HepG2 (cell line): ENCODE data around the gene ADM5. TPM values are rescaled to one million over a fixed set of nuclear protein-coding genes. Genes with fewer than 3 reads are reported as not detected.

ENCODE experiments used
- ATAC-seq: fragments of 200-7000 bp; cut with Tn5 transposase; 3 replicates; pipeline ENCODE4 v1.9.1; 2020; ENCODE audit warnings: mild to moderate bottlenecking, moderate library complexity
- BruUV-seq: library from RNA; stranded (reverse); fragments of 400-500 nt; replicated peaks from 2 replicates; lab custom pipeline; 2021; lab: Mats Ljungman, UMichigan
- CTCF ChIA-PET: fragments of 300-600 bp; formaldehyde crosslinking; extraction: SDS; loops from one replicate; lab custom pipeline; 2021; ENCODE audit warnings: low total read pairs, inconsistent platforms, low intra/inter-chr PET ratio; lab: Yijun Ruan, JAX
- POLR2A ChIA-PET: fragments of 350-600 bp; sonication (Branson Sonifier 250); formaldehyde crosslinking; loops from one replicate; lab custom pipeline; 2020; ENCODE audit warnings: antibody characterized with exemption, inconsistent platforms; lab: Yijun Ruan, JAX
- DNase-seq: peaks from one replicate; pipeline ENCODE4 v3.0.0-alpha.2; 2015; ENCODE audit warnings: low spot score
- FAIRE-seq: peaks from 3 replicates; lab custom pipeline; 2011; peaks lifted over from hg19 to GRCh38; lab: Jason Lieb, UNC
- H2AFZ ChIP-seq: one replicate; pipeline ENCODE4 v1.6.1; 2011; ENCODE audit warnings: low read length, inconsistent platforms
- H3K27ac ChIP-seq: fragments of 300-600 bp; 3 replicates; pipeline ENCODE4 v1.8.0; 2011; ENCODE audit warnings: mixed run types, mild to moderate bottlenecking, mixed read lengths, low read length, inconsistent platforms; ENCODE audit not compliant: insufficient read depth; ENCODE audit errors: extremely low read length
- H3K27me3 ChIP-seq, 2 experiments: fragments of 200-600 bp in 1 of 2; 2 replicates in 1 of 2; 3 replicates in 1 of 2; pipeline versions ENCODE4 v1.6.0 to v1.8.0; 2011; ENCODE audit warnings: low read length in 2 of 2, mild to moderate bottlenecking in 2 of 2, moderate library complexity in 2 of 2, inconsistent platforms in 1 of 2; ENCODE audit not compliant: insufficient read depth in 2 of 2, control insufficient read depth in 1 of 2
- H3K36me3 ChIP-seq, 2 experiments: fragments of 200-600 bp in 1 of 2; replicated peaks in 1 of 2; 2 replicates in 1 of 2; 3 replicates in 1 of 2; pipeline versions ENCODE4 v1.5.1 to v1.8.0; 2011; ENCODE audit warnings: low read length in 2 of 2, inconsistent platforms in 1 of 2; ENCODE audit not compliant: insufficient read depth in 2 of 2, control insufficient read depth in 1 of 2
- H3K4me1 ChIP-seq: 2 replicates; pipeline ENCODE4 v1.5.1; 2012; ENCODE audit warnings: low read length, inconsistent platforms; ENCODE audit not compliant: insufficient read depth
- H3K4me2 ChIP-seq: 2 replicates; pipeline ENCODE4 v1.6.0; 2011; ENCODE audit warnings: low read depth, low read length, inconsistent platforms
- H3K4me3 ChIP-seq, 3 experiments: fragments of 200-600 bp in 1 of 3; sonication (generic), shearing (Covaris generic) in 1 of 3; replicated peaks in 1 of 3; 2 replicates each; pipeline ENCODE4 v1.5.1; 2011 to 2016; ENCODE audit warnings: low read length in 3 of 3, inconsistent platforms in 2 of 3, low read depth in 2 of 3, mild to moderate bottlenecking in 2 of 3, control low read depth in 1 of 3, mixed read lengths in 1 of 3; ENCODE audit not compliant: insufficient read depth in 1 of 3
- H3K79me2 ChIP-seq: one replicate; pipeline ENCODE4 v1.6.1; 2011; ENCODE audit warnings: low read length, inconsistent platforms; ENCODE audit not compliant: insufficient read depth
- H3K9ac ChIP-seq: 2 replicates; pipeline ENCODE4 v1.6.0; 2011; ENCODE audit warnings: mild to moderate bottlenecking, low read depth, low read length, inconsistent platforms; ENCODE audit not compliant: insufficient read depth
- H3K9me3 ChIP-seq: 2 replicates; pipeline ENCODE4 v1.5.1; 2012; ENCODE audit warnings: mild to moderate bottlenecking, low read length
- H4K20me1 ChIP-seq: 2 replicates; pipeline ENCODE4 v1.6.0; 2011; ENCODE audit warnings: inconsistent platforms, mild to moderate bottlenecking, low read length, moderate library complexity; ENCODE audit not compliant: insufficient read depth
- BCL6 ChIP-seq: IDR thresholded peaks from 2 replicates; pipeline ENCODE4 v1.6.1; 2016; ENCODE audit warnings: missing genetic modification reagents, missing compliant biosample characterization
- KLF12 ChIP-seq: sonication (generic); formaldehyde crosslinking; IDR thresholded peaks from 2 replicates; pipeline ENCODE4 v1.4.0; 2020; ENCODE audit warnings: missing genetic modification reagents, borderline replicate concordance
- NCOA5 ChIP-seq: sonication (generic); formaldehyde crosslinking; IDR thresholded peaks from 2 replicates; pipeline ENCODE4 v1.4.0; 2020; ENCODE audit warnings: missing genetic modification reagents
- RAD21 ChIP-seq: fragments of 450-650 bp; formaldehyde crosslinking; IDR thresholded peaks from 2 replicates; pipeline ENCODE4 v1.5.0; 2020; ENCODE audit warnings: mild to moderate bottlenecking
- SIN3B ChIP-seq: fragments of 150-350 bp; IDR thresholded peaks from 2 replicates; pipeline ENCODE4 v1.6.1; 2014; ENCODE audit warnings: low read length
- SP5 ChIP-seq: IDR thresholded peaks from 2 replicates; pipeline ENCODE4 v1.6.1; 2016; ENCODE audit warnings: low read depth, borderline replicate concordance
- ZFP41 ChIP-seq: sonication (generic); formaldehyde crosslinking; IDR thresholded peaks from 2 replicates; pipeline ENCODE4 v1.4.0; 2020; ENCODE audit warnings: mild to moderate bottlenecking, missing genetic modification reagents, borderline replicate concordance
- ZNF530 ChIP-seq: sonication (generic); formaldehyde crosslinking; IDR thresholded peaks from 2 replicates; pipeline ENCODE4 v1.5.0; 2020; ENCODE audit warnings: low read depth, mild to moderate bottlenecking, missing genetic modification reagents
- ZNF570 ChIP-seq: sonication (generic); formaldehyde crosslinking; IDR thresholded peaks from 2 replicates; pipeline ENCODE4 v1.4.0; 2020; ENCODE audit warnings: mild to moderate bottlenecking, missing genetic modification reagents, borderline replicate concordance
- ZNF678 ChIP-seq: sonication (generic); formaldehyde crosslinking; IDR thresholded peaks from 2 replicates; pipeline ENCODE4 v1.4.0; 2020; ENCODE audit warnings: mild to moderate bottlenecking, missing genetic modification reagents
- ZNF749 ChIP-seq: sonication (generic); formaldehyde crosslinking; IDR thresholded peaks from 2 replicates; pipeline ENCODE4 v1.8.0; 2022; ENCODE audit warnings: mild to moderate bottlenecking, missing genetic modification reagents, moderate library complexity, borderline replicate concordance
- ZSCAN20 ChIP-seq: sonication (generic); formaldehyde crosslinking; IDR thresholded peaks from 2 replicates; pipeline ENCODE4 v1.4.0; 2020; ENCODE audit warnings: missing genetic modification reagents, mild to moderate bottlenecking, borderline replicate concordance
- WGBS: methylation state at CpG from one replicate; pipeline ENCODE4 v1.1.6; 2017; ENCODE audit warnings: low lambda C conversion rate; 5-methylcytosine and 5-hydroxymethylcytosine counted together
- in situ Hi-C: cut with HindIII; loops from 2 replicates; pipeline ENCODE4 v1.10.0; 2017; ENCODE audit warnings: low pct_unique_long_range_greater_than_20kb; ENCODE audit not compliant: extremely low pct_ligation_motif_present
- intact Hi-C: fragments of 100-400 bp; cut with micrococcal nuclease; formaldehyde crosslinking; loops from one replicate; pipeline ENCODE4 v1.10.0; 2022; ENCODE audit not compliant: unreplicated experiment
- polyA plus RNA-seq, 8 experiments: library from polyadenylated mRNA; depleted of rRNA in 3 of 8; stranded (reverse) in 7 of 8; unstranded in 1 of 8; fragments of >200 nt; fragmentation: Illumina TruSeq in 4 of 8; extraction: Trizol in 4 of 8; gene quantifications; 2 replicates each; pipeline versions ENCODE4 v1.2.1 to v1.2.3, GENCODE V29; 2011 to 2016; ENCODE audit warnings: low read depth in 4 of 8, missing spikeins in 1 of 8, mixed read lengths in 1 of 8; ENCODE audit not compliant: insufficient read depth in 1 of 8
- total RNA-seq, 5 experiments: library from RNA; depleted of rRNA; stranded (reverse); fragments of >200 nt; fragmentation: Illumina TruSeq; extraction: Trizol; gene quantifications; 2 replicates each; pipeline ENCODE4 v1.2.3, GENCODE V29; 2016; ENCODE audit warnings: low read depth in 1 of 5
- TF ChIP-seq, protein P1 (sequence below): sonication (generic); formaldehyde crosslinking; IDR thresholded peaks from 2 replicates; pipeline ENCODE4 v1.4.0; 2020; ENCODE audit warnings: missing genetic modification reagents
- TF ChIP-seq, protein P2 (sequence below): sonication (generic); formaldehyde crosslinking; IDR thresholded peaks from 2 replicates; pipeline ENCODE4 v1.4.0; 2020; ENCODE audit warnings: missing genetic modification reagents
- TF ChIP-seq, protein P3 (sequence below): sonication (generic); formaldehyde crosslinking; IDR thresholded peaks from 2 replicates; pipeline ENCODE4 v1.5.0; 2020; ENCODE audit warnings: missing genetic modification reagents, mild to moderate bottlenecking, borderline replicate concordance
- TF ChIP-seq, protein P4 (sequence below): sonication (generic); formaldehyde crosslinking; IDR thresholded peaks from 2 replicates; pipeline ENCODE4 v1.5.0; 2020; ENCODE audit warnings: missing genetic modification reagents
- TF ChIP-seq, protein P5 (sequence below): sonication (generic); formaldehyde crosslinking; IDR thresholded peaks from 2 replicates; pipeline ENCODE4 v1.8.1; 2022; ENCODE audit warnings: low read depth, mild to moderate bottlenecking, missing genetic modification reagents

ADM5 gene
- total and polyA plus RNA-seq, 2 of the 13 experiments (the other 11 are each of a cell fraction or from before 2014, with no cell fraction given) = 2.7 to 4.1 TPM

DNA sequence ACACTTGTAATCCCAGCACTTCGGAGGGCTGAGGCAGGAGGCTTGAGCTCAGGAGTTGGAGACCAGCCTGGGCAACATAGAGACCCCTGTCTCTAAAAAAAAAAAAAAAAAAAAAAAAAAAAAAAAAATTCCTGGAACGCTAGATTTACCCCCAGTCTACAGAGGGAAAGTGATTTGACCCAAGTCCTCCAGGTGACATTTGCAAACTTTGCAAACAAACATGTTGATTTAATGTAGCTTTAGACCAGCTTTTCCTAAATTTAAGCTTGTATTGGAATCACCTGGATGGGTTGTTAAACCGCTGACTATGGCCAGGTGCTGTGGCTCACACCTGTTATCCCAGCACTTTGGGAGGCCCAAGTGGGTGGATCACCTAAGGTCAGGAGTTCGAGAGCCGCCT is 10.0 kb downstream of the ADM5 start:
- DNase-seq = no peak
- Histone ChIP-seq H3K4me3 (no peak overlapping the region), H3K27me3 (peaks cover 0 to 16% of the 10 kb centered on the region in 2 experiments; a peak in 2 of 5 replicates), H4K20me1 (no peaks in the 10 kb centered on the region), H3K79me2 (no peaks in the 10 kb centered on the region), H3K4me1 (peaks cover 8% of the 10 kb centered on the region), H3K9me3 (no peaks in the 10 kb centered on the region), H3K36me3 (no peaks in the 10 kb centered on the region), H2AFZ (no peak overlapping the region), H3K27ac (no peak overlapping the region), H3K4me2 (no peak overlapping the region), H3K9ac (no peak overlapping the region)
- 37% methylated on average over 5 of the region's 5 CpGs for WGBS
- ChIA-PET CTCF (no interaction called here), POLR2A (no interaction called here)
- BruUV-seq = no TSS peak
- intact Hi-C loops = no loop called here
- ATAC-seq = no peak
- in situ Hi-C loops = no loop called here
- FAIRE-seq = no peak
- TF ChIP-seq KLF12 (CRISPR knock-in tag) (no peak), BCL6 (CRISPR knock-in tag) (no peak), ZSCAN20 (CRISPR knock-in tag) (no peak), ZNF749 (CRISPR knock-in tag) (no peak), ZFP41 (CRISPR knock-in tag) (no peak), SP5 (CRISPR knock-in tag) (no peak), RAD21 (no peak), ZNF530 (CRISPR knock-in tag) (no peak), NCOA5 (CRISPR knock-in tag) (no peak), ZNF570 (CRISPR knock-in tag) (no peak), ZNF678 (CRISPR knock-in tag) (no peak), SIN3B (no peak)
- TF ChIP-seq, protein P1, sequence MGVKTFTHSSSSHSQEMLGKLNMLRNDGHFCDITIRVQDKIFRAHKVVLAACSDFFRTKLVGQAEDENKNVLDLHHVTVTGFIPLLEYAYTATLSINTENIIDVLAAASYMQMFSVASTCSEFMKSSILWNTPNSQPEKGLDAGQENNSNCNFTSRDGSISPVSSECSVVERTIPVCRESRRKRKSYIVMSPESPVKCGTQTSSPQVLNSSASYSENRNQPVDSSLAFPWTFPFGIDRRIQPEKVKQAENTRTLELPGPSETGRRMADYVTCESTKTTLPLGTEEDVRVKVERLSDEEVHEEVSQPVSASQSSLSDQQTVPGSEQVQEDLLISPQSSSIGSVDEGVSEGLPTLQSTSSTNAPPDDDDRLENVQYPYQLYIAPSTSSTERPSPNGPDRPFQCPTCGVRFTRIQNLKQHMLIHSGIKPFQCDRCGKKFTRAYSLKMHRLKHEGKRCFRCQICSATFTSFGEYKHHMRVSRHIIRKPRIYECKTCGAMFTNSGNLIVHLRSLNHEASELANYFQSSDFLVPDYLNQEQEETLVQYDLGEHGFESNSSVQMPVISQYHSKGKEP (CRISPR knock-in tag) = no peak
- TF ChIP-seq, protein P2, sequence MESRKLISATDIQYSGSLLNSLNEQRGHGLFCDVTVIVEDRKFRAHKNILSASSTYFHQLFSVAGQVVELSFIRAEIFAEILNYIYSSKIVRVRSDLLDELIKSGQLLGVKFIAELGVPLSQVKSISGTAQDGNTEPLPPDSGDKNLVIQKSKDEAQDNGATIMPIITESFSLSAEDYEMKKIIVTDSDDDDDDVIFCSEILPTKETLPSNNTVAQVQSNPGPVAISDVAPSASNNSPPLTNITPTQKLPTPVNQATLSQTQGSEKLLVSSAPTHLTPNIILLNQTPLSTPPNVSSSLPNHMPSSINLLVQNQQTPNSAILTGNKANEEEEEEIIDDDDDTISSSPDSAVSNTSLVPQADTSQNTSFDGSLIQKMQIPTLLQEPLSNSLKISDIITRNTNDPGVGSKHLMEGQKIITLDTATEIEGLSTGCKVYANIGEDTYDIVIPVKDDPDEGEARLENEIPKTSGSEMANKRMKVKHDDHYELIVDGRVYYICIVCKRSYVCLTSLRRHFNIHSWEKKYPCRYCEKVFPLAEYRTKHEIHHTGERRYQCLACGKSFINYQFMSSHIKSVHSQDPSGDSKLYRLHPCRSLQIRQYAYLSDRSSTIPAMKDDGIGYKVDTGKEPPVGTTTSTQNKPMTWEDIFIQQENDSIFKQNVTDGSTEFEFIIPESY (CRISPR knock-in tag) = no peak
- TF ChIP-seq, protein P3, sequence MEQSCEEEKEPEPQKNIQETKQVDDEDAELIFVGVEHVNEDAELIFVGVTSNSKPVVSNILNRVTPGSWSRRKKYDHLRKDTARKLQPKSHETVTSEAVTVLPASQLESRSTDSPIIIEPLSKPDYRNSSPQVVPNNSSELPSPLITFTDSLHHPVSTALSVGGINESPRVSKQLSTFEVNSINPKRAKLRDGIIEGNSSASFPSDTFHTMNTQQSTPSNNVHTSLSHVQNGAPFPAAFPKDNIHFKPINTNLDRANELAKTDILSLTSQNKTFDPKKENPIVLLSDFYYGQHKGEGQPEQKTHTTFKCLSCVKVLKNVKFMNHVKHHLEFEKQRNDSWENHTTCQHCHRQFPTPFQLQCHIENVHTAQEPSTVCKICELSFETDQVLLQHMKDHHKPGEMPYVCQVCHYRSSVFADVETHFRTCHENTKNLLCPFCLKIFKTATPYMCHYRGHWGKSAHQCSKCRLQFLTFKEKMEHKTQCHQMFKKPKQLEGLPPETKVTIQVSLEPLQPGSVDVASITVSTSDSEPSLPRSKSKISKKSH = no peak
- TF ChIP-seq, protein P4, sequence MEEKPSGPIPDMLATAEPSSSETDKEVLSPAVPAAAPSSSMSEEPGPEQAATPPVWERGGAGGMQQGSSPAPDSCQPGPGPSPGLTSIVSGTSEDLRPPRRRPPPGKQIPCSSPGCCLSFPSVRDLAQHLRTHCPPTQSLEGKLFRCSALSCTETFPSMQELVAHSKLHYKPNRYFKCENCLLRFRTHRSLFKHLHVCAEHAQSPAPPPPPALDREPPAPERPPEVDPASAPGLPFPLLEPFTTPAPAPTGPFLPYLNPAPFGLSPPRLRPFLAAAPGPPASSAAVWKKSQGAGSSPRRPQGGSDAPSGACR = no peak
- TF ChIP-seq, protein P5, sequence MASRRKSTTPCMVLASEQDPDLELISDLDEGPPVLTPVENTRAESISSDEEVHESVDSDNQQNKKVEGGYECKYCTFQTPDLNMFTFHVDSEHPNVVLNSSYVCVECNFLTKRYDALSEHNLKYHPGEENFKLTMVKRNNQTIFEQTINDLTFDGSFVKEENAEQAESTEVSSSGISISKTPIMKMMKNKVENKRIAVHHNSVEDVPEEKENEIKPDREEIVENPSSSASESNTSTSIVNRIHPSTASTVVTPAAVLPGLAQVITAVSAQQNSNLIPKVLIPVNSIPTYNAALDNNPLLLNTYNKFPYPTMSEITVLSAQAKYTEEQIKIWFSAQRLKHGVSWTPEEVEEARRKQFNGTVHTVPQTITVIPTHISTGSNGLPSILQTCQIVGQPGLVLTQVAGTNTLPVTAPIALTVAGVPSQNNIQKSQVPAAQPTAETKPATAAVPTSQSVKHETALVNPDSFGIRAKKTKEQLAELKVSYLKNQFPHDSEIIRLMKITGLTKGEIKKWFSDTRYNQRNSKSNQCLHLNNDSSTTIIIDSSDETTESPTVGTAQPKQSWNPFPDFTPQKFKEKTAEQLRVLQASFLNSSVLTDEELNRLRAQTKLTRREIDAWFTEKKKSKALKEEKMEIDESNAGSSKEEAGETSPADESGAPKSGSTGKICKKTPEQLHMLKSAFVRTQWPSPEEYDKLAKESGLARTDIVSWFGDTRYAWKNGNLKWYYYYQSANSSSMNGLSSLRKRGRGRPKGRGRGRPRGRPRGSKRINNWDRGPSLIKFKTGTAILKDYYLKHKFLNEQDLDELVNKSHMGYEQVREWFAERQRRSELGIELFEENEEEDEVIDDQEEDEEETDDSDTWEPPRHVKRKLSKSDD (CRISPR knock-in tag) = no peak
